GM19372 (cell line): ENCODE results near the gene NFKBIZ.
"Not testable (repeated sequence)": the region's sequence is repeated elsewhere in the genome, so short reads cannot be mapped to it uniquely, and the experiment has no call there.

Experiments
- ATAC-seq: cut with Tn5 transposase; IDR thresholded peaks from one replicate; pipeline ENCODE4 v1.9.1; 2021; ENCODE audit warnings: mild to moderate bottlenecking, low read depth, moderate library complexity; ENCODE audit not compliant: unreplicated experiment

The NFKBIZ gene

GRCh38 chr3:101867996-101868395 is 18.7 kb downstream of the NFKBIZ start:
- ATAC-seq = no peak

- no peak for ATAC-seq
These were observed 19.5 kb downstream of the NFKBIZ start for GRCh38 chr3:101868534-101869464.

- no peak for ATAC-seq
These were observed 20.8 kb downstream of the NFKBIZ start for GRCh38 chr3:101870138-101870537.

GRCh38 chr3:101873619-101874018 is 24.3 kb downstream of the NFKBIZ start:
- ATAC-seq = no peak

- ATAC-seq = no peak
These were observed 26.8 kb downstream of the NFKBIZ start for GRCh38 chr3:101876142-101876541.

- no peak for ATAC-seq
These were observed 29.3 kb downstream of the NFKBIZ start for GRCh38 chr3:101878589-101878988.

- ATAC-seq = no peak
These were observed 29.8 kb downstream of the NFKBIZ start for GRCh38 chr3:101879102-101879501.

GRCh38 chr3:101879623-101880284 is 30.4 kb downstream of the NFKBIZ start:
- ATAC-seq = no peak

GRCh38 chr3:101884776-101885175 is 35.5 kb downstream of the NFKBIZ start:
- no peak for ATAC-seq

- not testable (repeated sequence) for ATAC-seq
These were observed 36.3 kb downstream of the NFKBIZ start for GRCh38 chr3:101885584-101885983.

- no peak for ATAC-seq
These were observed 37.3 kb downstream of the NFKBIZ start for GRCh38 chr3:101886626-101887025.

- no peak for ATAC-seq
These were observed 39.3 kb downstream of the NFKBIZ start for GRCh38 chr3:101888653-101889052.

- no peak for ATAC-seq
These were observed 41.4 kb downstream of the NFKBIZ start for GRCh38 chr3:101890716-101891115.

- no peak for ATAC-seq
These were observed 43.3 kb downstream of the NFKBIZ start for GRCh38 chr3:101892648-101893047.

GRCh38 chr3:101896083-101896757 is 46.9 kb downstream of the NFKBIZ start:
- no peak for ATAC-seq

- ATAC-seq = no peak
These were observed 47.7 kb downstream of the NFKBIZ start for GRCh38 chr3:101897013-101897412.

- no peak for ATAC-seq
These were observed 48.7 kb downstream of the NFKBIZ start for GRCh38 chr3:101898039-101898438.

GRCh38 chr3:101898752-101899169 is 49.4 kb downstream of the NFKBIZ start:
- peak; percentile 92 for ATAC-seq

- ATAC-seq = no peak
These were observed 51.0 kb downstream of the NFKBIZ start for GRCh38 chr3:101900316-101900715.

GRCh38 chr3:101900736-101901135 is 51.4 kb downstream of the NFKBIZ start:
- ATAC-seq = no peak

- ATAC-seq = no peak
These were observed 52.7 kb downstream of the NFKBIZ start for GRCh38 chr3:101902041-101902440.
